Right lobe of liver (tissue), 6 donors: Measurements from ENCODE around the gene AMPH. TPM values are rescaled to one million over a fixed set of nuclear protein-coding genes. Genes with fewer than 3 reads are reported as not detected.
A peak's percentile ranks its signal among the peaks of the same experiment; 100 is the strongest.

Experiments used
- ATAC-seq, 4 donors: fragments of 200-7000 bp; cut with Tn5 transposase; one replicate each; pipeline ENCODE4 v1.9.1; 2020; ENCODE audit warnings: mild to moderate bottlenecking in 4 of 4, moderate library complexity in 4 of 4
- DNase-seq, 3 donors: peaks; one replicate each; pipeline ENCODE4 v3.0.0-alpha.2; 2020
- H3K27ac ChIP-seq, 3 donors: fragments of 200-600 bp; one replicate each; pipeline ENCODE4 v1.8.0; 2022
- H3K27me3 ChIP-seq, 2 donors: fragments of 200-600 bp; one replicate each; pipeline ENCODE4 v1.8.0; 2022
- H3K36me3 ChIP-seq, 4 donors: fragments of 200-600 bp; sonication (generic) in 1 of 4; one replicate each; pipeline versions ENCODE4 v1.5.1 to v1.8.0; 2017 to 2022; ENCODE audit warnings: control low read depth in 1 of 4
- H3K4me1 ChIP-seq, 4 donors: fragments of 200-600 bp; sonication (generic) in 1 of 4; one replicate each; pipeline versions ENCODE4 v1.5.1 to v1.8.0; 2017 to 2022; ENCODE audit warnings: control low read depth in 1 of 4
- H3K4me3 ChIP-seq, 3 donors: fragments of 200-600 bp; one replicate each; pipeline ENCODE4 v1.8.0; 2022
- H3K9me3 ChIP-seq, 4 donors: fragments of 200-600 bp; sonication (generic) in 1 of 4; one replicate each; pipeline versions ENCODE4 v1.5.1 to v1.8.0; 2017 to 2022; ENCODE audit warnings: control low read depth in 1 of 4
- CTCF ChIP-seq, 4 donors: fragments of 200-600 bp in 3 of 4; fragments of 450-650 bp in 1 of 4; IDR thresholded peaks; one replicate each; pipeline versions ENCODE4 v1.5.1 to v1.8.0; 2016 to 2022; ENCODE audit warnings: antibody characterized with exemption in 4 of 4, mild to moderate bottlenecking in 2 of 4
- POLR2A ChIP-seq: fragments of 450-650 bp; IDR thresholded peaks from one replicate; pipeline ENCODE4 v1.6.1; 2017; ENCODE audit warnings: antibody characterized with exemption, mild to moderate bottlenecking
- WGBS: methylation state at CpG from one replicate; pipeline ENCODE4 v1.1.6; 2018; ENCODE audit warnings: low coverage, low lambda C conversion rate; ENCODE audit not compliant: insufficient coverage; ENCODE audit errors: missing lambda C conversion rate; 5-methylcytosine and 5-hydroxymethylcytosine counted together
- intact Hi-C, 2 donors: fragments of 100-400 bp; cut with DNase I; formaldehyde crosslinking; loops; one replicate each; pipeline versions ENCODE4 v1.11.2 to v1.14.1; 2022
- total RNA-seq, 6 experiments: library from RNA; depleted of rRNA in 2 of 6; stranded (reverse); fragments of >200 nt in 2 of 6; fragmentation: NEBNext Ultra II Directional in 3 of 6; extraction: Animal tissue kit (Norgen Biotek cat#: 25700) in 3 of 6; gene quantifications; one replicate each; pipeline versions ENCODE4 v1.1.0 to v1.2.4, GENCODE V29; 2016 to 2023
- donor health status: DM: no; HTN: yes; CAD: no.
- donor health status: DM: no; HTN: no; CAD: no.
- donor health status: DM: no; HTN: no; CAD: no.
- donor health status: DM: no; HTN: yes; CAD: no.
- donor health status: DM: no; HTN: yes; CAD: no.

AMPH gene
- total RNA-seq, 6 experiments from 2014 or later: 0.20 to 0.67 (median 0.39) TPM

- no peaks in the 10 kb centered on the region for H3K27me3 ChIP-seq
- no peaks in the 10 kb centered on the region for H3K4me1 ChIP-seq
- H3K9me3 ChIP-seq: no peaks in the 10 kb centered on the region
- 51% methylated on average over 5 of the region's 7 CpGs for WGBS
- no peak overlapping the region for H3K4me3 ChIP-seq
- DNase-seq (no peak), ATAC-seq (peak in 2 of 4 donors; percentile 40 to 46)
- TF ChIP-seq POLR2A: no peak
- no peak for TF ChIP-seq CTCF (IDR thresholded peaks at IDR 0.05)
- H3K27ac ChIP-seq: no peak overlapping the region
- no peaks in the 10 kb centered on the region for H3K36me3 ChIP-seq
- intact Hi-C loops: no loop called here
These were observed 72.3 kb downstream of the AMPH start for GRCh38 chr7:38558761-38559345.

GRCh38 chr7:38554586-38554985, 76.6 kb downstream of the AMPH start:
- TF ChIP-seq POLR2A (no peak), CTCF (IDR thresholded peaks at IDR 0.05) (no peak)
- Histone ChIP-seq H3K36me3 (no peaks in the 10 kb centered on the region), H3K27me3 (no peaks in the 10 kb centered on the region), H3K4me3 (no peak overlapping the region), H3K4me1 (no peaks in the 10 kb centered on the region), H3K27ac (no peak overlapping the region), H3K9me3 (no peaks in the 10 kb centered on the region)
- intact Hi-C loops: no loop called here
- ATAC-seq (no peak), DNase-seq (no peak)
- WGBS: 50% methylated on average over 1 of the region's 1 CpG

GRCh38 chr7:38550836-38551235, 80.3 kb downstream of the AMPH start:
- intact Hi-C loops: no loop called here
- DNase-seq: no peak
- no peaks in the 10 kb centered on the region for H3K4me1 ChIP-seq

GRCh38 chr7:38548605-38549004, 82.6 kb downstream of the AMPH start:
- TF ChIP-seq CTCF (IDR thresholded peaks at IDR 0.05): no peak
- TF ChIP-seq POLR2A: no peak
- intact Hi-C loops: no loop called here
- DNase-seq (no peak), ATAC-seq (no peak)
- Histone ChIP-seq H3K4me1 (no peaks in the 10 kb centered on the region), H3K27ac (no peak overlapping the region), H3K9me3 (no peaks in the 10 kb centered on the region), H3K4me3 (no peak overlapping the region), H3K27me3 (no peaks in the 10 kb centered on the region), H3K36me3 (no peaks in the 10 kb centered on the region)
- 46% methylated on average over 3 of the region's 7 CpGs for WGBS

More at GRCh38 chr7:38550836-38551235, 80.3 kb downstream of the AMPH start:
- ATAC-seq: no peak
- TF ChIP-seq POLR2A (no peak), CTCF (IDR thresholded peaks at IDR 0.05) (no peak)
- 32% methylated on average over 3 of the region's 3 CpGs for WGBS
- no peaks in the 10 kb centered on the region for H3K27me3 ChIP-seq
- no peaks in the 10 kb centered on the region for H3K36me3 ChIP-seq
- no peak overlapping the region for H3K27ac ChIP-seq
- no peaks in the 10 kb centered on the region for H3K9me3 ChIP-seq
- no peak overlapping the region for H3K4me3 ChIP-seq

GRCh38 chr7:38546763-38547162, 84.4 kb downstream of the AMPH start:
- ATAC-seq (no peak), DNase-seq (no peak)
- Histone ChIP-seq H3K27ac (no peak overlapping the region), H3K9me3 (no peaks in the 10 kb centered on the region), H3K4me3 (no peak overlapping the region), H3K27me3 (no peaks in the 10 kb centered on the region), H3K4me1 (no peaks in the 10 kb centered on the region), H3K36me3 (no peaks in the 10 kb centered on the region)
- 33% methylated on average over 3 of the region's 4 CpGs for WGBS
- intact Hi-C loops: no loop called here
- TF ChIP-seq CTCF (IDR thresholded peaks at IDR 0.05) (no peak), POLR2A (no peak)
